Transverse colon (tissue), 4 donors: ENCODE data around the gene NCKIPSD. TPM values are rescaled to one million over a fixed set of nuclear protein-coding genes. Genes with fewer than 3 reads are reported as not detected.

Source experiments
- DNase-seq: peaks from one replicate; pipeline ENCODE4 v3.0.0-alpha.2; 2019
- H3K27ac ChIP-seq, 4 donors: fragments of 200-600 bp; sonication (generic); 2 replicates each; pipeline ENCODE4 v1.5.1; 2016 to 2018; ENCODE audit warnings: inconsistent platforms in 4 of 4
- H3K27me3 ChIP-seq: fragments of 200-600 bp; sonication (generic); 2 replicates; pipeline ENCODE4 v1.5.1; 2017; ENCODE audit warnings: inconsistent platforms
- H3K36me3 ChIP-seq, 4 donors: fragments of 200-600 bp; sonication (generic); 2 replicates each; pipeline ENCODE4 v1.5.1; 2017 to 2019; ENCODE audit warnings: inconsistent platforms in 4 of 4
- H3K4me1 ChIP-seq, 4 donors: fragments of 200-600 bp; sonication (generic); 2 replicates each; pipeline ENCODE4 v1.5.1; 2017 to 2020; ENCODE audit warnings: inconsistent platforms in 4 of 4
- H3K4me3 ChIP-seq, 4 donors: fragments of 200-600 bp; sonication (generic); 1 replicate in 1 of 4; 2 replicates in 3 of 4; pipeline versions ENCODE4 v1.5.1 to v1.6.1; 2017 to 2019; ENCODE audit warnings: inconsistent platforms in 4 of 4
- H3K9me3 ChIP-seq, 2 donors: fragments of 200-600 bp; sonication (generic); 2 replicates each; pipeline ENCODE4 v1.5.1; 2017 to 2019; ENCODE audit warnings: inconsistent platforms in 2 of 2
- CTCF ChIP-seq, 5 experiments: fragments of 200-600 bp in 3 of 5; fragments of 450-650 bp in 2 of 5; sonication (generic) in 3 of 5; IDR thresholded peaks; 1 replicate in 2 of 5; 2 replicates in 3 of 5; pipeline ENCODE4 v1.5.1; 2016 to 2017; ENCODE audit warnings: antibody characterized with exemption in 5 of 5, inconsistent platforms in 3 of 5, mild to moderate bottlenecking in 2 of 5, moderate library complexity in 1 of 5
- EP300 ChIP-seq: sonication (generic); formaldehyde crosslinking; IDR thresholded peaks from one replicate; pipeline ENCODE4 v1.6.1; 2017; ENCODE audit warnings: antibody characterized with exemption, low read depth
- POLR2A ChIP-seq: fragments of 450-650 bp; IDR thresholded peaks from one replicate; pipeline ENCODE4 v1.6.1; 2016; ENCODE audit warnings: antibody characterized with exemption, mild to moderate bottlenecking, moderate library complexity
- POLR2AphosphoS5 ChIP-seq, 3 donors: sonication (generic); formaldehyde crosslinking; IDR thresholded peaks; one replicate each; pipeline ENCODE4 v1.6.1; 2016; ENCODE audit warnings: antibody characterized with exemption in 3 of 3
- WGBS, 2 donors: methylation state at CpG; one replicate each; pipeline ENCODE4 v1.1.5; 2018; ENCODE audit warnings: low coverage in 1 of 2; 5-methylcytosine and 5-hydroxymethylcytosine counted together
- in situ Hi-C, 4 donors: fragments of 200-750 bp; cut with MboI; loops; one replicate each; pipeline versions ENCODE4 v1.15.0 to v1.15.1; 2017; ENCODE audit warnings: low sequenced_read_pairs in 3 of 4, low pct_ligation_motif_present in 1 of 4, low pct_unique_long_range_greater_than_20kb in 1 of 4
- intact Hi-C: fragments of 100-400 bp; cut with DNase I; formaldehyde crosslinking; loops from one replicate; pipeline ENCODE4 v1.15.1; 2023; ENCODE audit warnings: low total_unique reads
- total RNA-seq, 4 donors: library from RNA; depleted of rRNA; stranded (reverse); fragments of >200 nt; gene quantifications; one replicate each; pipeline ENCODE4 v1.1.0, GENCODE V29; 2016

Gene NCKIPSD
- total RNA-seq, 4 donors from 2014 or later, result 42.3 to 74.6 (median 49.2) TPM

GRCh38 chr3:48693826-48694225, 8.1 kb upstream of the NCKIPSD start:
- peaks cover 3 to 30% (median 12%) of the 10 kb centered on the region in 4 donors for H3K4me1 ChIP-seq
- H3K27me3 ChIP-seq, result no peaks in the 10 kb centered on the region
- in situ Hi-C loops (no loop called here), intact Hi-C loops (no loop called here)
- H3K9me3 ChIP-seq, result no peaks in the 10 kb centered on the region
- H3K36me3 ChIP-seq, result peaks cover 0 to 62% (median 29%) of the 10 kb centered on the region in 4 donors
- no peak for DNase-seq
- peak overlapping the region; percentile 68 to 91 (median 79) for H3K27ac ChIP-seq
- TF ChIP-seq POLR2AphosphoS5 (IDR thresholded peaks at IDR 0.05), result no peak
- TF ChIP-seq EP300, result no peak
- TF ChIP-seq CTCF (IDR thresholded peaks at IDR 0.05), result no peak
- no peak for TF ChIP-seq POLR2A
- WGBS, 2 donors, result 93 to 100% methylated on average over 1 to 8 of the region's 8 CpGs
- H3K4me3 ChIP-seq, result peak overlapping the region in 3 of 4 donors; percentile 1 to 40 (median 10)

- Histone ChIP-seq H3K9me3 (no peaks in the 10 kb centered on the region), H3K27ac (peak overlapping the region in 2 of 4 donors; percentile 2 to 80), H3K36me3 (peaks cover 0 to 72% (median 33%) of the 10 kb centered on the region in 4 donors), H3K4me3 (no peak overlapping the region), H3K27me3 (no peaks in the 10 kb centered on the region), H3K4me1 (peaks cover 3 to 23% (median 12%) of the 10 kb centered on the region in 4 donors)
- TF ChIP-seq POLR2A (no peak), POLR2AphosphoS5 (IDR thresholded peaks at IDR 0.05) (no peak), EP300 (no peak), CTCF (IDR thresholded peaks at IDR 0.05) (no peak)
- in situ Hi-C loops (no loop called here), intact Hi-C loops (no loop called here)
- DNase-seq, result no peak
Observed at GRCh38 chr3:48692551-48692950, 6.8 kb upstream of the NCKIPSD start.

- intact Hi-C loops, result no loop called here
- TF ChIP-seq CTCF (IDR thresholded peaks at IDR 0.05) (no peak), EP300 (no peak)
- in situ Hi-C loops, result no loop called here
- peaks cover 10 to 37% (median 17%) of the 10 kb centered on the region in 4 donors for H3K4me1 ChIP-seq
- no peak overlapping the region for H3K4me3 ChIP-seq
- no peak for DNase-seq
- no peak overlapping the region for H3K27ac ChIP-seq
- peaks cover 0 to 76% (median 34%) of the 10 kb centered on the region in 4 donors for H3K36me3 ChIP-seq
- no peaks in the 10 kb centered on the region for H3K9me3 ChIP-seq
- 87 to 94% methylated on average over 2 of the region's 2 CpGs for WGBS, 2 donors
- H3K27me3 ChIP-seq, result no peaks in the 10 kb centered on the region
Observed at GRCh38 chr3:48690846-48691458, 5.2 kb upstream of the NCKIPSD start.

- peaks cover 0 to 65% (median 31%) of the 10 kb centered on the region in 4 donors for H3K36me3 ChIP-seq
- H3K4me3 ChIP-seq, result no peak overlapping the region
- no peak for TF ChIP-seq EP300
- no peak for TF ChIP-seq POLR2AphosphoS5 (IDR thresholded peaks at IDR 0.05)
- no peak for TF ChIP-seq CTCF (IDR thresholded peaks at IDR 0.05)
- TF ChIP-seq POLR2A, result no peak
- in situ Hi-C loops, result no loop called here
- H3K9me3 ChIP-seq, result no peaks in the 10 kb centered on the region
- H3K27me3 ChIP-seq, result no peaks in the 10 kb centered on the region
- WGBS, 2 donors, result 70% methylated on average over 5 of the region's 5 CpGs; no CpG with 5 or more reads in 1 of the 2 donors
- intact Hi-C loops, result no loop called here
- peaks cover 12 to 35% (median 17%) of the 10 kb centered on the region in 4 donors for H3K4me1 ChIP-seq
- DNase-seq, result no peak
- no peak overlapping the region for H3K27ac ChIP-seq
Observed at GRCh38 chr3:48689384-48689783, 3.7 kb upstream of the NCKIPSD start.
